Measurements from ENCODE around the gene RNF213.
"Not testable (repeated sequence)": the region's sequence is repeated elsewhere in the genome, so short reads cannot be mapped to it uniquely, and the experiment has no call there.

RNF213 gene

GRCh38 chr17:80379348-80379747 lies 118.7 kb downstream of the RNF213 start:
- DNase-seq, result no peak

GRCh38 chr17:80380068-80380467 lies 119.4 kb downstream of the RNF213 start:
- no peak for DNase-seq

GRCh38 chr17:80380555-80381002 lies 119.9 kb downstream of the RNF213 start:
- no peak for DNase-seq

- no peak for DNase-seq
These were observed 120.8 kb downstream of the RNF213 start for GRCh38 chr17:80381416-80381923.

GRCh38 chr17:80382446-80382845 lies 121.8 kb downstream of the RNF213 start:
- DNase-seq, result no peak

- DNase-seq, result no peak
These were observed 122.3 kb downstream of the RNF213 start for GRCh38 chr17:80382956-80383355.

GRCh38 chr17:80384078-80384960 lies 123.7 kb downstream of the RNF213 start:
- no peak for DNase-seq

GRCh38 chr17:80385046-80385445 lies 124.4 kb downstream of the RNF213 start:
- DNase-seq, result no peak

- DNase-seq, result no peak
These were observed 125.7 kb downstream of the RNF213 start for GRCh38 chr17:80386341-80386740.

- DNase-seq, result no peak
These were observed 126.4 kb downstream of the RNF213 start for GRCh38 chr17:80387071-80387470.

GRCh38 chr17:80388175-80388574 lies 127.5 kb downstream of the RNF213 start:
- no peak for DNase-seq

GRCh38 chr17:80388601-80389000 lies 127.9 kb downstream of the RNF213 start:
- DNase-seq, result no peak

- DNase-seq, result no peak
These were observed 128.7 kb downstream of the RNF213 start for GRCh38 chr17:80389011-80389995.

GRCh38 chr17:80393241-80393890 lies 132.7 kb downstream of the RNF213 start:
- no peak for DNase-seq

GRCh38 chr17:80393961-80394360 lies 133.3 kb downstream of the RNF213 start:
- no peak for DNase-seq

- no peak for DNase-seq
These were observed 134.1 kb downstream of the RNF213 start for GRCh38 chr17:80394629-80395216.

GRCh38 chr17:80395402-80396151 lies 134.9 kb downstream of the RNF213 start:
- DNase-seq, result no peak

- no peak for DNase-seq
These were observed 135.7 kb downstream of the RNF213 start for GRCh38 chr17:80396157-80397033.

GRCh38 chr17:80397034-80397387 lies 136.4 kb downstream of the RNF213 start:
- no peak for DNase-seq

GRCh38 chr17:80397686-80398085 lies 137.0 kb downstream of the RNF213 start:
- no peak for DNase-seq

- DNase-seq, result not testable (repeated sequence)
These were observed 140.4 kb downstream of the RNF213 start for GRCh38 chr17:80401086-80401485.

Measured in activated CD8-positive, alpha-beta memory T cell treated with anti-CD3 and anti-CD28 coated beads, Interleukin-2, amount 50 U/mL, for 4 hours (primary cell).